ENCODE measurements around the gene VWA7.

The VWA7 gene

DNA sequence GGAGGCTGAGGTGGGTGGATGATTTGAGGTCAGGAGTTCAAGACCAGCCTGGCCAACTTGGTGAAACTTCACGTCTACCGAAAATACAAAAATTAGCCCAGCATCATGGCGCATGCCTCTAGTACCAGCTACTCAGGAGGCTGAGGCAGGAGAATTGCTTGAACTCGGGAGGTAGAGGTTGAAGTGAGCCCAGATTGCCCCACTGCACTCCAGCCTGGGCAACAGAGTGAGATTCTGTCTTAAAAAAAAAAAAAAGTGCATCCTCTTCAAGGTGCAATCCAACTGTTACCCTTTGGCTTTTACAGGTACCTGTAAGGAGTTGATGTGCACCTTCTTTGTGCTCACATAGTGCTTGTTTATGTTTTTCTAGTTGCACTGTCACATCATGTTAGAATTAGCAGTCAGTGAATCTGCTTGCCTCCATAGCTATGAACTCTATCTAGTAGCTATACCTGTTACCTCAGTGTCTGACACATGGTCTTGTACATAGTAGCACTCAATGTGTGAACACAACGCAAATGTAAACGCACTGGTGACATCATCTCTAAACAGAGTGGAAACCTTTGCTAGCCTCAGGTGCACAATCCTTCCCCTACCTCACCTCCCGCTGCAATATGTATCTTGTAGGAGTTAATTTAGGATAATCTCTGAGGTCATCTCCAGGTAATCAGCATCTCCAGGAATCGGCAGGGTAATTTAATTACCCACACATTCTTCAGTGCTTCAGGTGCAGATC lies 27.7 kb downstream of the VWA7 start:
- H3K36me3 ChIP-seq (ENCODE audit: control insufficient read depth, insufficient read depth, low read length) = peaks cover 12% of the 10 kb centered on the region
- 95 to 97% methylated on average over 4 to 5 of the region's 8 CpGs for WGBS, 2 experiments (ENCODE audit: insufficient coverage in 2 of 2)
- no peak overlapping the region for H3K27ac ChIP-seq (ENCODE audit: low read depth, low read length, severe bottlenecking)
- no peak overlapping the region for H3K4me3 ChIP-seq (ENCODE audit: extremely low read depth, insufficient read depth, low read length, poor library complexity, severe bottlenecking)
- peaks cover 12% of the 10 kb centered on the region for H3K4me1 ChIP-seq (ENCODE audit: control insufficient read depth, insufficient read depth, low read length, poor library complexity, severe bottlenecking)
- H3K9me3 ChIP-seq (ENCODE audit: control insufficient read depth, low read length) = no peaks in the 10 kb centered on the region

DNA sequence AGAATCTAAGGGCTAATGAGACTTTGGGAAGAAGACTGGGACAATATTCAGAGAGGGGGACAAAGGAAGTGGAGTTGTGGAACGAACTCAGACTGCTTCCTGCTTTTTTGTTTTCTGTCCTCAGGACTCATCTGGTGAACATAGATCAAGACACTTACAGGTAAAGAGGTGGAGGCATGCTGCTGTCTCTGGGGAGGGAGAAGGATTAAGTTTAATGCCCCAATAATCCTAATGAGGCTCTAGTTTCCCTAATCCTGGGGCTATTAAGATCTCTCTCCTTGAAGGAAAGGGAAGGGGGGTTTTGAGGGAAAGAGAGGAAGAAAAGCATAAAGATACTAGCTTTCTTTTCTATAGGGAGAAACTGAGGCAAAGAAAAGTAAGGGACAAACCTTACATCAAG lies 32.7 kb downstream of the VWA7 start:
- Histone ChIP-seq H3K4me1 (ENCODE audit: control insufficient read depth, insufficient read depth, low read length, poor library complexity, severe bottlenecking) (peaks cover 16% of the 10 kb centered on the region), H3K9me3 (ENCODE audit: control insufficient read depth, low read length) (no peaks in the 10 kb centered on the region), H3K4me3 (ENCODE audit: extremely low read depth, insufficient read depth, low read length, poor library complexity, severe bottlenecking) (no peak overlapping the region), H3K27ac (ENCODE audit: low read depth, low read length, severe bottlenecking) (no peak overlapping the region), H3K36me3 (ENCODE audit: control insufficient read depth, insufficient read depth, low read length) (peaks cover 45% of the 10 kb centered on the region)
- 83 to 100% methylated on average over 1 of the region's 1 CpG for WGBS, 2 experiments (ENCODE audit: insufficient coverage in 2 of 2)

GRCh38 chr6:31742894-31743293 lies 34.2 kb downstream of the VWA7 start:
- WGBS, 2 experiments (ENCODE audit: insufficient coverage in 2 of 2) = 91 to 98% methylated on average over 3 of the region's 3 CpGs
- Histone ChIP-seq H3K27ac (ENCODE audit: low read depth, low read length, severe bottlenecking) (no peak overlapping the region), H3K4me3 (ENCODE audit: extremely low read depth, insufficient read depth, low read length, poor library complexity, severe bottlenecking) (no peak overlapping the region), H3K9me3 (ENCODE audit: control insufficient read depth, low read length) (no peaks in the 10 kb centered on the region), H3K4me1 (ENCODE audit: control insufficient read depth, insufficient read depth, low read length, poor library complexity, severe bottlenecking) (peaks cover 29% of the 10 kb centered on the region), H3K36me3 (ENCODE audit: control insufficient read depth, insufficient read depth, low read length) (peaks cover 45% of the 10 kb centered on the region)

GRCh38 chr6:31741815-31742214 lies 35.3 kb downstream of the VWA7 start:
- peaks cover 36% of the 10 kb centered on the region for H3K36me3 ChIP-seq (ENCODE audit: control insufficient read depth, insufficient read depth, low read length)
- no peaks in the 10 kb centered on the region for H3K9me3 ChIP-seq (ENCODE audit: control insufficient read depth, low read length)
- peaks cover 32% of the 10 kb centered on the region for H3K4me1 ChIP-seq (ENCODE audit: control insufficient read depth, insufficient read depth, low read length, poor library complexity, severe bottlenecking)
- 93% methylated on average over 2 of the region's 2 CpGs; no CpG with 5 or more reads in 1 of the 2 experiments for WGBS, 2 experiments (ENCODE audit: insufficient coverage in 2 of 2)
- H3K4me3 ChIP-seq (ENCODE audit: extremely low read depth, insufficient read depth, low read length, poor library complexity, severe bottlenecking) = no peak overlapping the region
- no peak overlapping the region for H3K27ac ChIP-seq (ENCODE audit: low read depth, low read length, severe bottlenecking)

- Histone ChIP-seq H3K36me3 (ENCODE audit: control insufficient read depth, insufficient read depth, low read length) (peaks cover 36% of the 10 kb centered on the region), H3K27ac (ENCODE audit: low read depth, low read length, severe bottlenecking) (peak overlapping the region; percentile 67), H3K4me3 (ENCODE audit: extremely low read depth, insufficient read depth, low read length, poor library complexity, severe bottlenecking) (peak overlapping the region; percentile 72), H3K9me3 (ENCODE audit: control insufficient read depth, low read length) (no peaks in the 10 kb centered on the region), H3K4me1 (ENCODE audit: control insufficient read depth, insufficient read depth, low read length, poor library complexity, severe bottlenecking) (peaks cover 33% of the 10 kb centered on the region)
- WGBS, 2 experiments (ENCODE audit: insufficient coverage in 2 of 2) = 45 to 50% methylated on average over 28 of the region's 29 CpGs
Measured at GRCh38 chr6:31740397-31741223, 36.5 kb downstream of the VWA7 start.

DNA sequence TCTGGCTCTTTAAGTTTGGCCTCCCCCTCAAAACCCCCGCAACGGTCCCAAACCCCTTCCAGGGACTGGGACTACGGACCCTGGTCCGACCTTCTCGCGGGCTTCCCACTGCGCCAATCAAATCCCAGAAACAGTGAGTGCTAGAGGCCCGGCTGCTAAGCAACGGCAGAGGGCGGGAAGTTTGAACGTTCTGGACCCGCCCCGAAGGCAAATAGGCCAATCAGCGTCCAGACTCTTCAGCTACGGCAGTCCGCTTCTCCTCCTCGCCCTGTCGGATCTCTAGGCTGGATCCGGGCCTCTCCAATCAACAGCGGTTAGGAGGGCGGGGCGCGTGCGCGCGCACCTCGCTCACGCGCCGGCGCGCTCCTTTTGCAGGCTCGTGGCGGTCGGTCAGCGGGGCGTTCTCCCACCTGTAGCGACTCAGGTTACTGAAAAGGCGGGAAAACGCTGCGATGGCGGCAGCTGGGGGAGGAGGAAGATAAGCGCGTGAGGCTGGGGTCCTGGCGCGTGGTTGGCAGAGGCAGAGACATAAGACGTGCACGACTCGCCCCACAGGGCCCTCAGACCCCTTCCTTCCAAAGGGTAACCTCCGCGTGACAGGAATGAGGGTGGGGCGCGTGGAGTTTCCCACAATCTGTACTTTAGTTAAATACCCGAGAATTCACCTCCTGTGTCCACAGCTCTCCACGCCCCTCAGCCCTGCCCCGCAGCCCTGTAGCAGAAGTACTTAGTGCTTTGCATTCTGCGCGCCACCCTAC lies 37.3 kb downstream of the VWA7 start, which contains the start of gene MSH5:
Gene MSH5, plus strand, starts transcription at position 367 of the 758 bp plus-strand sequence. CDS start 462 bp downstream, outside the sequence.
- Histone ChIP-seq H3K4me1 (ENCODE audit: control insufficient read depth, insufficient read depth, low read length, poor library complexity, severe bottlenecking) (peaks cover 33% of the 10 kb centered on the region), H3K27ac (ENCODE audit: low read depth, low read length, severe bottlenecking) (peak within 1 kb of the TSS; percentile 82), H3K36me3 (ENCODE audit: control insufficient read depth, insufficient read depth, low read length) (peaks cover 36% of the 10 kb centered on the region), H3K9me3 (ENCODE audit: control insufficient read depth, low read length) (no peaks in the 10 kb centered on the region), H3K4me3 (ENCODE audit: extremely low read depth, insufficient read depth, low read length, poor library complexity, severe bottlenecking) (peak within 1 kb of the TSS; percentile 72)
- WGBS, 2 experiments (ENCODE audit: insufficient coverage in 2 of 2) = 3 to 6% methylated on average over 33 to 46 of the region's 58 CpGs

GRCh38 chr6:31737991-31738979 lies 38.8 kb downstream of the VWA7 start:
- peaks cover 39% of the 10 kb centered on the region for H3K4me1 ChIP-seq (ENCODE audit: control insufficient read depth, insufficient read depth, low read length, poor library complexity, severe bottlenecking)

GRCh38 chr6:31737315-31737990 lies 39.7 kb downstream of the VWA7 start:
- WGBS, 2 experiments (ENCODE audit: insufficient coverage in 2 of 2) = 31 to 38% methylated on average over 3 to 5 of the region's 7 CpGs
- H3K9me3 ChIP-seq (ENCODE audit: control insufficient read depth, low read length) = no peaks in the 10 kb centered on the region
- peak overlapping the region; percentile 98 for H3K27ac ChIP-seq (ENCODE audit: low read depth, low read length, severe bottlenecking)
- H3K4me3 ChIP-seq (ENCODE audit: extremely low read depth, insufficient read depth, low read length, poor library complexity, severe bottlenecking) = peak overlapping the region; percentile 98
- peaks cover 40% of the 10 kb centered on the region for H3K4me1 ChIP-seq (ENCODE audit: control insufficient read depth, insufficient read depth, low read length, poor library complexity, severe bottlenecking)
- peaks cover 38% of the 10 kb centered on the region for H3K36me3 ChIP-seq (ENCODE audit: control insufficient read depth, insufficient read depth, low read length)

More at GRCh38 chr6:31737991-31738979, 38.8 kb downstream of the VWA7 start:
- Histone ChIP-seq H3K27ac (ENCODE audit: low read depth, low read length, severe bottlenecking) (peak overlapping the region; percentile 98), H3K9me3 (ENCODE audit: control insufficient read depth, low read length) (no peaks in the 10 kb centered on the region), H3K4me3 (ENCODE audit: extremely low read depth, insufficient read depth, low read length, poor library complexity, severe bottlenecking) (peak overlapping the region; percentile 98), H3K36me3 (ENCODE audit: control insufficient read depth, insufficient read depth, low read length) (peaks cover 38% of the 10 kb centered on the region)
- WGBS, 2 experiments (ENCODE audit: insufficient coverage in 2 of 2) = 49 to 57% methylated on average over 4 of the region's 6 CpGs

- Histone ChIP-seq H3K27ac (ENCODE audit: low read depth, low read length, severe bottlenecking) (peak overlapping the region; percentile 98), H3K4me3 (ENCODE audit: extremely low read depth, insufficient read depth, low read length, poor library complexity, severe bottlenecking) (peak overlapping the region; percentile 98), H3K9me3 (ENCODE audit: control insufficient read depth, low read length) (no peaks in the 10 kb centered on the region), H3K4me1 (ENCODE audit: control insufficient read depth, insufficient read depth, low read length, poor library complexity, severe bottlenecking) (peaks cover 46% of the 10 kb centered on the region), H3K36me3 (ENCODE audit: control insufficient read depth, insufficient read depth, low read length) (peaks cover 38% of the 10 kb centered on the region)
- WGBS, 2 experiments (ENCODE audit: insufficient coverage in 2 of 2) = 44 to 53% methylated on average over 6 to 8 of the region's 10 CpGs
Measured at GRCh38 chr6:31736768-31737314, 40.3 kb downstream of the VWA7 start.

Data from mesodermal cell (in vitro differentiated cells).